Panc1 (cell line): Measurements from ENCODE around the gene MUCL3. TPM values are rescaled to one million over a fixed set of nuclear protein-coding genes. Genes with fewer than 3 reads are reported as not detected.

Experiments used
- ATAC-seq: fragments of 200-7000 bp; cut with Tn5 transposase; 2 replicates; pipeline ENCODE4 v1.9.1; 2020; ENCODE audit warnings: mild to moderate bottlenecking, moderate library complexity
- BruUV-seq: library from RNA; stranded (reverse); fragments of 400-500 nt; replicated peaks from 2 replicates; lab custom pipeline; 2021; lab: Mats Ljungman, UMichigan
- CTCF ChIA-PET: fragments of 300-600 bp; sonication (Branson Sonifier 250); formaldehyde crosslinking; loops from one replicate; lab custom pipeline; 2022; ENCODE audit warnings: antibody characterized with exemption; lab: Charles Lee
- POLR2A ChIA-PET: fragments of 300-600 bp; sonication (Branson Sonifier 250); formaldehyde crosslinking; loops from one replicate; lab custom pipeline; 2022; ENCODE audit warnings: antibody characterized with exemption; lab: Charles Lee
- DNase-seq: peaks from one replicate; pipeline ENCODE4 v3.0.0-alpha.2; 2010; ENCODE audit warnings: low read depth, low spot score
- H3K27ac ChIP-seq: 2 replicates; pipeline ENCODE4 v1.5.1; 2011; ENCODE audit warnings: mild to moderate bottlenecking, low read length, inconsistent platforms
- H3K27me3 ChIP-seq: fragments of 200-500 bp; sonication (Bioruptor generic); 2 replicates; pipeline ENCODE4 v1.6.0; 2014; ENCODE audit warnings: low read length, inconsistent platforms; ENCODE audit not compliant: control insufficient read depth, insufficient read depth
- H3K36me3 ChIP-seq: fragments of 200-500 bp; sonication (Bioruptor generic); 2 replicates; pipeline ENCODE4 v1.5.1; 2014; ENCODE audit warnings: inconsistent platforms, mild to moderate bottlenecking, low read length, moderate library complexity; ENCODE audit not compliant: control insufficient read depth, insufficient read depth
- H3K4me1 ChIP-seq: 2 replicates; pipeline ENCODE4 v1.5.1; 2011; ENCODE audit warnings: inconsistent platforms, mild to moderate bottlenecking, low read length, moderate library complexity; ENCODE audit not compliant: control insufficient read depth, insufficient read depth
- H3K4me3 ChIP-seq, 2 experiments: 2 replicates each; pipeline ENCODE4 v1.5.1; 2011 to 2012; ENCODE audit warnings: low read depth in 2 of 2, low read length in 2 of 2, mild to moderate bottlenecking in 2 of 2, inconsistent platforms in 1 of 2, moderate library complexity in 1 of 2
- H3K9me3 ChIP-seq: fragments of 200-500 bp; sonication (Bioruptor generic); 2 replicates; pipeline ENCODE4 v1.5.1; 2014; ENCODE audit warnings: low read depth, mild to moderate bottlenecking, inconsistent platforms, low read length, moderate library complexity; ENCODE audit not compliant: control insufficient read depth, insufficient read depth
- CTCF ChIP-seq: fragments of 450-650 bp; IDR thresholded peaks from 2 replicates; pipeline ENCODE4 v1.5.1; 2017; ENCODE audit warnings: mild to moderate bottlenecking
- POLR2AphosphoS5 ChIP-seq: IDR thresholded peaks from 2 replicates; pipeline ENCODE4 v1.6.1; 2012; ENCODE audit warnings: mild to moderate bottlenecking, low read depth, low read length, moderate library complexity
- REST ChIP-seq, 2 experiments: IDR thresholded peaks; 2 replicates each; pipeline ENCODE4 v1.6.1; 2011 to 2012; ENCODE audit warnings: low read depth in 2 of 2, control low read depth in 1 of 2, low read length in 1 of 2, mild to moderate bottlenecking in 1 of 2, moderate library complexity in 1 of 2; ENCODE audit not compliant: insufficient read depth in 1 of 2
- SIN3A ChIP-seq: IDR thresholded peaks from 2 replicates; pipeline ENCODE4 v1.6.1; 2012; ENCODE audit warnings: low read depth, mild to moderate bottlenecking, low read length, moderate library complexity, borderline replicate concordance; ENCODE audit not compliant: insufficient read depth
- TCF7L2 ChIP-seq: IDR thresholded peaks from 2 replicates; pipeline ENCODE4 v1.6.1; 2011; ENCODE audit warnings: mild to moderate bottlenecking, low read depth, low read length, inconsistent platforms
- in situ Hi-C: cut with HindIII; loops from 2 replicates; pipeline ENCODE4 v1.10.0; 2016; ENCODE audit warnings: low sequenced_read_pairs, low pct_unique_long_range_greater_than_20kb
- intact Hi-C: fragments of 100-400 bp; cut with micrococcal nuclease; formaldehyde crosslinking; loops from one replicate; pipeline ENCODE4 v1.10.0; 2022; ENCODE audit not compliant: unreplicated experiment
- total RNA-seq: library from RNA; stranded (reverse); gene quantifications from one replicate; pipeline ENCODE4 v1.2.1, GENCODE V29; 2021; ENCODE audit not compliant: unreplicated experiment

The MUCL3 gene
- total RNA-seq, 1 experiment from 2014 or later, result not detected

DNA sequence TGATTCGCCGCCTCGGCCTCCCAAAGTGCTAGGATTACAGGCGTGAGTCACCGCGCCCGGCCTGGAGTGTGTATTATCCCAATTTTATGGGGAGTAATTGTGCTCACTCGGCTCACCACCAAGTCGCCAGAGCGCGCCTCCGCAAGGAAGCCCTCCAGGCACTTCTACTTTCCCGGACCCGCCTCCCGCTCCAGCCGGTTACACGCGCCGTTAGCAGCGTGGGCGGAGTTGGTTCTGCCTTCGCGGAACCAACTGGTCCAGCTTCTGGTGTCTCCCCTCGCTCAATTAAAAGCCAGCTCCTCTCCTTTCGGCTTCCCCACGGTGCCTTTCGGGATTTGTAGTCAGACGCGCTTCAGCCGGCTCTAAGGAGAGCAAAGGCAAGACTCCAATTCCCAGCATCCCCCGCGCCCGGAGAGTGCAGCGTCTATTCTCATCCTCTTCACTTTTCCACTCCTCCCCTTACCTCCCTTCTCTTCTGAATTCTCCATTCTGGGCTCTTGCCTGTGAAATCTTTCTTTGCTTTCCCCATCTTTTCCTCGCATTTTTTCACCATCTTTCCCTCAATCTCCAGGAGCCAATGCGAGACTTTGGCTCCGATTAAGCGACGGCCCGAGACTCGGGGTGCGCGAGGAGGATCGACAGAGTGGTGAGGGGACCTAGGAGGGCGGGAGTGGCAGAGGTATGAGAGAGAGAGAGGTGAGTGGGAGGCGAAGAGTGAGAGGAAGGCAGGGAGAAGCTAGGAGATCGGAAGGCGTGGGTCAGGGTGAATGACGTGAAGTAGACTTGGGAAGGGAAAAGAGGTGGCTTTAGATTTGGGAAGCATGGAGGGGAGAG, 32.8 kb upstream of the MUCL3 start, which contains the start of gene GTF2H4:
TSS of gene GTF2H4 (plus strand) at position 450 of the 834 bp plus-strand sequence.
- Histone ChIP-seq H3K4me1 (0 out of 2 replicates have a peak, but pooled peaks cover 6% of the 10 kb centered on the region), H3K27me3 (no peaks in the 10 kb centered on the region), H3K9me3 (no peaks in the 10 kb centered on the region), H3K27ac (peak within 1 kb of the TSS; percentile 94), H3K36me3 (no peaks in the 10 kb centered on the region), H3K4me3 (peak within 1 kb of the TSS; percentile 90 to 100)
- in situ Hi-C loops (no loop called here), intact Hi-C loops (no loop called here)
- CTCF ChIA-PET, result no interaction called here
- BruUV-seq, result no TSS peak
- POLR2A ChIA-PET, result no interaction called here
- TF ChIP-seq POLR2AphosphoS5 (peak; percentile 44; the same call in 1 of the 2 replicates), REST (IDR thresholded peaks at IDR 0.05; ENCODE audit: insufficient read depth in 1 of 2, low read depth in 2 of 2, low read length in 1 of 2) (no peak), SIN3A (peak; percentile 33; the same call in 1 of the 2 replicates), TCF7L2 (peak; percentile 79), CTCF (no peak)
- DNase-seq, result peak; percentile 95
- peak; percentile 99 for ATAC-seq

DNA sequence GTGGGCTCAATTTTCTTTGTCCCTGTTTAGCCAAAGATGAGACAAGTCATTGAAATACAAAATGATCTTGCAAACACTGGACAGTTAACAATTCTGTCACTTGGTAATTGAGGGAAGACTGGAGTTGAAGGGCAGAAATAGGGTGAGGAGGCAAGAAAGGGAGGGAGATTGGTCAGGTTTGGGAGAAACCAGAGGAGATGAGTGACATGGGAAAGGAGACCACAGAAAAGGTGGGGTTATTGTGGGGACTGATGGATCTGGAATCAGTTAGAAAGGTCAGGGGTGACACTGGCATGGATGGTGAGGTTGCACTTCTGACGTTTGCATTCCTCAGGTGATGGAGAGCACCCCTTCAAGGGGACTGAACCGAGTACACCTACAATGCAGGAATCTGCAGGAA, 32.1 kb upstream of the MUCL3 start:
- in situ Hi-C loops, result no loop called here
- POLR2A ChIA-PET, result no interaction called here

More for the DNA sequence above, 32.1 kb upstream of the MUCL3 start:
- no peak for DNase-seq
- Histone ChIP-seq H3K9me3 (no peaks in the 10 kb centered on the region), H3K27ac (peak overlapping the region; percentile 94), H3K4me3 (peak overlapping the region; percentile 90 to 100), H3K4me1 (peaks cover 11% of the 10 kb centered on the region), H3K36me3 (no peaks in the 10 kb centered on the region), H3K27me3 (no peaks in the 10 kb centered on the region)
- no peak for TF ChIP-seq SIN3A
- no peak for TF ChIP-seq CTCF
- no peak for TF ChIP-seq REST (IDR thresholded peaks at IDR 0.05; ENCODE audit: insufficient read depth in 1 of 2, low read depth in 2 of 2, low read length in 1 of 2)
- no peak for TF ChIP-seq POLR2AphosphoS5
- TF ChIP-seq TCF7L2, result no peak
- intact Hi-C loops, result no loop called here
- ATAC-seq, result no peak
- CTCF ChIA-PET, result no interaction called here
- TSS peak; percentile 78 for BruUV-seq
